Measurements from ENCODE around the gene TSPAN31.

The TSPAN31 gene

DNA sequence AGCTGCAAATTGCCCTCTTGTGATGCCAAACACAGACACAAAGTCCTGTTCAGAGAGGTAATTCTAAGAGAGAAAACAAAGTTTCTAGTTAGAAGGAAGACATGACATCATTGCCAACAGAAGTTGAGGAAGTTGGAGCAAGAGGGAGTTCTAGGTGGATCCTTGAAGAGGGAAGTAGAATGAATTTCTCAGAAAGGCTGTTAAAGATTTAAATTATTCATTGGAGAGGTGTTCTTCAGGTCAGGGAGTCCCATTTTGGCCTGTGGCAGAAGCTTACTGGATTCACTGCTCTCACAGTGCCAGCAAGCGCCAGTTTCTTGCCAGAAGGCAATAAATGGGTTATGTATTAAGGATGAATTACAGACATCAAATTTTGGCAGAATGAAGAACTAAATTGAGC, 53.1 kb downstream of the TSPAN31 start:
- no peak for DNase-seq

Data from NCI-H510A treated with DMSO at 0.1 percent for 48 hours (cell line).